Stimulated activated memory B cell treated with anti-CD40 and anti-IgM and Interleukin-4, amounts not matched to agents 10 μg/mL and 1 μg/mL and 100 μg/mL, for 72 hours (primary cell): ENCODE data around the gene KIF21A.
"Not testable (repeated sequence)": the region's sequence is repeated elsewhere in the genome, so short reads cannot be mapped to it uniquely, and the experiment has no call there.

Experiments used
- ATAC-seq: fragments of 150-1000 bp; cut with Tn5 transposase; 2 replicates; pipeline ENCODE4 v1.10.0; 2021
- H3K27ac Mint-ChIP-seq: one replicate; pipeline ENCODE4 v1.8.0; 2022; ENCODE audit warnings: mild to moderate bottlenecking, mixed read lengths
- H3K27me3 Mint-ChIP-seq: one replicate; pipeline ENCODE4 v1.8.0; 2022; ENCODE audit warnings: mixed read lengths
- H3K36me3 Mint-ChIP-seq: one replicate; pipeline ENCODE4 v1.8.0; 2022; ENCODE audit warnings: mixed read lengths
- H3K4me1 Mint-ChIP-seq: one replicate; pipeline ENCODE4 v1.8.0; 2022; ENCODE audit warnings: mixed read lengths
- H3K4me3 Mint-ChIP-seq: one replicate; pipeline ENCODE4 v1.8.0; 2022; ENCODE audit warnings: mild to moderate bottlenecking, moderate library complexity, mixed read lengths
- H3K9me3 Mint-ChIP-seq: one replicate; pipeline ENCODE4 v1.8.0; 2022; ENCODE audit warnings: mixed read lengths

KIF21A gene

GRCh38 chr12:39300799-39301198, 142.1 kb downstream of the KIF21A start:
- Mint-ChIP-seq H3K4me1 (no peaks in the 10 kb centered on the region), H3K27me3 (no peaks in the 10 kb centered on the region), H3K36me3 (peaks cover 17% of the 10 kb centered on the region), H3K9me3 (peaks cover 5% of the 10 kb centered on the region), H3K4me3 (no peak overlapping the region), H3K27ac (no peak overlapping the region)
- no peak for ATAC-seq

- H3K27ac Mint-ChIP-seq: no peak overlapping the region
- peaks cover 6% of the 10 kb centered on the region for H3K36me3 Mint-ChIP-seq
Observed at GRCh38 chr12:39297891-39298290, 145.0 kb downstream of the KIF21A start.

GRCh38 chr12:39296496-39296895, 146.4 kb downstream of the KIF21A start:
- H3K36me3 Mint-ChIP-seq: peaks cover 6% of the 10 kb centered on the region
- H3K27ac Mint-ChIP-seq: no peak overlapping the region
- peaks cover 5% of the 10 kb centered on the region for H3K9me3 Mint-ChIP-seq
- H3K27me3 Mint-ChIP-seq: no peaks in the 10 kb centered on the region
- H3K4me3 Mint-ChIP-seq: no peak overlapping the region
- ATAC-seq: no peak
- no peaks in the 10 kb centered on the region for H3K4me1 Mint-ChIP-seq

More at GRCh38 chr12:39297891-39298290, 145.0 kb downstream of the KIF21A start:
- Mint-ChIP-seq H3K9me3 (peaks cover 5% of the 10 kb centered on the region), H3K27me3 (no peaks in the 10 kb centered on the region), H3K4me3 (no peak overlapping the region), H3K4me1 (no peaks in the 10 kb centered on the region)
- ATAC-seq: no peak

DNA sequence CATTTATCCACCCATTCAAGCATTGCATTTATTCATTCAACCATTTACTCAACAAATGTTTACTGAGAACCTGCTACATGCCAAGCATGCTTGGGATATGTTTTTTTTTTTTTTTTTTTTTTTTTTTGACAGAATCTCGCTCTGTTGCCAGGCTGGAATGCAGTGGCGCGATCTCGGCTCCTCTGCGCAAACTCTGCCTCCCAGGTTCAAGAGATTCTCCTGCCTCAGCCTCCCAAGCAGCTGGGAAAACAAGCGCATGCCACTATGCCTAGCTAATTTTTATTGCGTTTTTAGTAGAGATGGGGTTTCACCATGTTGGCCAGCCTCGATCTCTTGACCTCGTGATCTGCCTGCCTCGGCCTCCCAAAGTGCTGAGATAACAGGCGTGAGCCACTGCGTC, 147.3 kb downstream of the KIF21A start:
- H3K4me1 Mint-ChIP-seq, H3K36me3 Mint-ChIP-seq, H3K4me3 Mint-ChIP-seq, H3K9me3 Mint-ChIP-seq, ATAC-seq, H3K27me3 Mint-ChIP-seq, H3K27ac Mint-ChIP-seq: not testable (repeated sequence)

- Mint-ChIP-seq H3K4me3 (no peak overlapping the region), H3K36me3 (peaks cover 6% of the 10 kb centered on the region), H3K27ac (no peak overlapping the region), H3K4me1 (no peaks in the 10 kb centered on the region), H3K27me3 (no peaks in the 10 kb centered on the region), H3K9me3 (peaks cover 5% of the 10 kb centered on the region)
- ATAC-seq: no peak
Observed at GRCh38 chr12:39294715-39295114, 148.2 kb downstream of the KIF21A start.

DNA sequence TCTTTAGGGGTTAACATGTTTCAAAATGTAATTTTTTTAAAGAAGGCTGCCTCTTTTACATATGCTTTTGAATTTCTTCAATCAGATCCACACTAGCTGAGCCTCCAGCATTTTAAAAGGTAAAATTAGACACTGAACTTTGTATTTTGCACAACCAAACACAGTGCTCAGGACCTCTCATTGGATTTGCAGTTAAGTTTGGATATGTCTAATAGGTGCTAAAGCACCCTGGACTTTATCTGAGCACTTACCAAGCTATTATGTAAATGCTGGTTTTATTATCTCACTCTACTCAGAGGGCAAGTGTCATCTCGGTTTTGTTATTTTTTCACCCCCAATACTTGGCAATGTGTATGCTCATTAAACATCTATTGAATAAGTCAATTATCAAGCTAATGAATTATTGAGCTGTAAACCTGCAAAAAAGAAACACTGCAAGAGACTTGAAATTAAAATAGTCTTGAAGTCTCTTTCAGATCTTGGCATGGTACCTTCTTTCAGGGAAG, 150.7 kb downstream of the KIF21A start:
- H3K36me3 Mint-ChIP-seq: peaks cover 6% of the 10 kb centered on the region
- H3K4me1 Mint-ChIP-seq: no peaks in the 10 kb centered on the region
- peaks cover 10% of the 10 kb centered on the region for H3K27me3 Mint-ChIP-seq
- no peak overlapping the region for H3K27ac Mint-ChIP-seq
- H3K9me3 Mint-ChIP-seq: peaks cover 5% of the 10 kb centered on the region
- no peak overlapping the region for H3K4me3 Mint-ChIP-seq
- ATAC-seq: no peak

- Mint-ChIP-seq H3K4me1 (no peaks in the 10 kb centered on the region), H3K4me3 (no peak overlapping the region), H3K27ac (no peak overlapping the region), H3K27me3 (peaks cover 10% of the 10 kb centered on the region), H3K36me3 (no peaks in the 10 kb centered on the region), H3K9me3 (no peaks in the 10 kb centered on the region)
- no peak for ATAC-seq
Observed at GRCh38 chr12:39287817-39288216, 155.1 kb downstream of the KIF21A start.

DNA sequence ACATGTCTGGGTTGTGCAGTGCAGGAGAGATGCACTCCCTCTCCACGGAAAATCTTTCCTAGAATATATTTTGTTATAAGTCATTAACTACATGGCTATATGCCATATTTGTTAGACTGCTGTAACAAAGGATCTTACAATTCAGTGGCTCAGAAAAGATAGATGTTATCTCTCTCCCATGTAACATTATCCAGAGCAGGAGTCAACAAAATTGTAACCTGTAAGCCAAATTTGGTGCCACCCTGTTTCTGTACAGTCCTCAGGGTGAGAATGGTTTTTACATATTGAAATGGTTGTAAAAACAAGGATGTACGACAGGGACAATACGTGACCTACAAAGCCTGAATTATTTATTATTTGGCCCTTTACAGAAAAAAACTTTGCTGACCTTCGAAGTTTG, 155.5 kb downstream of the KIF21A start:
- ATAC-seq: no peak
- no peaks in the 10 kb centered on the region for H3K9me3 Mint-ChIP-seq
- no peaks in the 10 kb centered on the region for H3K4me1 Mint-ChIP-seq
- H3K27me3 Mint-ChIP-seq: peaks cover 10% of the 10 kb centered on the region
- no peak overlapping the region for H3K4me3 Mint-ChIP-seq
- no peak overlapping the region for H3K27ac Mint-ChIP-seq
- no peaks in the 10 kb centered on the region for H3K36me3 Mint-ChIP-seq

- Mint-ChIP-seq H3K9me3 (no peaks in the 10 kb centered on the region), H3K36me3 (no peaks in the 10 kb centered on the region), H3K4me3 (no peak overlapping the region), H3K27ac (no peak overlapping the region), H3K4me1 (peaks cover under 1% of the 10 kb centered on the region), H3K27me3 (peaks cover 1% of the 10 kb centered on the region)
- ATAC-seq: no peak
Observed at GRCh38 chr12:39278426-39278825, 164.5 kb downstream of the KIF21A start.

DNA sequence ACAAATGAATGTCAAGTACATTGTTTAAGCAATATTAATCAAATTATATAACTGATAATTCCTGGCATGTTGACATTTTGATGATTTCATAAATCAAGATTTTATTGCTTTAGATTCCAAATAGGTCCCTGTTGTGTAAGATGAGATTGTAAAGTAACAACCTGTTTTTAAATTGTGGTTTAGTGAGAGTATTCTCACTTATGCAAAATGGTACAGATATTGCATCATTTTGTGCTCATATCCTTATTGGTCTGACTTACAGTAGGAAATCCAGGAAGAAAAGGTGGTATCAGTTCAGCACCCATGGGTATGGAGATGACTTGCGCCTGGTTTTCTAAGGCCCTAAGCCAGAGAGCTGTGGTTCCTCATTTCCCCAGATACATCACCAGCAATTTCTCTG, 165.5 kb downstream of the KIF21A start:
- Mint-ChIP-seq H3K27me3 (peaks cover 7% of the 10 kb centered on the region), H3K27ac (no peak overlapping the region), H3K36me3 (no peaks in the 10 kb centered on the region), H3K9me3 (no peaks in the 10 kb centered on the region), H3K4me1 (peaks cover 6% of the 10 kb centered on the region), H3K4me3 (no peak overlapping the region)
- no peak for ATAC-seq

DNA sequence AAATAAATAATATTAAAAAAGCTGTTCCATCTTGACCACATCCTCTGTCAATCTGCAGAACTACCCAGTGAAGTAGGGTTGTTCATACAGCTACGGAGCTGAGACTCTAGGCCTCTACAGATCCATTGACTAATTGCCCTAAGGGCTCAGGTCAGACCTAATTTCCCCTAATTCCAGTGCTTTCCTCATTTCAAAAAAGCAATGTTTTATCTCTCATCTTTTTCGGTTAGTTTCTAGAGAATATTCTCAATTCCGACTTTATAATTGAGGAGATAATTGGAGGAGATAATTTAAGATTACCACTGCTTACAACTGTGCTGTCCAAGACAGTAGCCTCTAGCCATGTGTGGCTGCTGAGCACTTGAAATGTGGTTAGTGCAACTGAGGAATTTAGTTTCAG, 167.1 kb downstream of the KIF21A start:
- Mint-ChIP-seq H3K27ac (no peak overlapping the region), H3K4me3 (no peak overlapping the region), H3K4me1 (peaks cover 6% of the 10 kb centered on the region), H3K36me3 (no peaks in the 10 kb centered on the region), H3K27me3 (peaks cover 7% of the 10 kb centered on the region), H3K9me3 (no peaks in the 10 kb centered on the region)
- ATAC-seq: no peak

DNA sequence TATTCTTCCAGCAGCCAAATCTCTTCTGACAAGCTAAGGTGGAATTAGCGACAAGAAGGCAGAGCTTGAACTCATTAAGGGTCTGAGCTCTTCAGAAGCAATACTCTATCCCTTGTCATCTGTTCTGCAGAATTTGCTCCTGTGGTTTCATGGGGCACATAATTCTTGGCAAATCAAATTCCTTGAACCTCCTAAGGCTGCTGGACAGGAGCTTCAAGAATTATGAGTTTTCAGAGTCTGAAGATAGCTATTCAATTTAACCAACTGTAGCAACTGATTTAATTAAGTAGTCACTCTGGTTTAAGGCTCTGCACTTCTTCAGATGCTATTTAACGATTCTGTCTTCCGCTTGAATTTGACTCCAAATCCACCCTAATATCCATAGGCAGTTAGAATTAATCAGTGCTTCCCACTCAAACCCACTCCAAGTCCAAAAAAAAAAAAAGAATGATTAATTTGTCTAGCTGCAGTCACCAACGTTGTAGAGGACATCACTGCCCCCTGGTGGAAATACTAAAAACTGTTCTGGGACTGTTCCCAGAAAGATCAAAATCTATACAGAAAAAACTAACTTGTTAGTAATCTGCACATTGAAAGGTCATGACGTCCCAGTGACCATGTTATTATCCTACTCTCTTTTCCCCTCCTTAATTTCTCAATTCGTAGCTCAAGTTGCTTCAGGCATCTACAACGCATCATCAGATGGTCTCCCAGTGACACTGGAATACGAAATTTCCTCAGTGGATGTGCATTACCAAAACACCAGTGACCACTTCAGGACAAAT, 169.9 kb downstream of the KIF21A start:
- Mint-ChIP-seq H3K27ac (no peak overlapping the region), H3K4me3 (no peak overlapping the region), H3K4me1 (peaks cover 6% of the 10 kb centered on the region), H3K27me3 (peaks cover 7% of the 10 kb centered on the region), H3K9me3 (peaks cover 2% of the 10 kb centered on the region), H3K36me3 (no peaks in the 10 kb centered on the region)
- ATAC-seq: no peak

DNA sequence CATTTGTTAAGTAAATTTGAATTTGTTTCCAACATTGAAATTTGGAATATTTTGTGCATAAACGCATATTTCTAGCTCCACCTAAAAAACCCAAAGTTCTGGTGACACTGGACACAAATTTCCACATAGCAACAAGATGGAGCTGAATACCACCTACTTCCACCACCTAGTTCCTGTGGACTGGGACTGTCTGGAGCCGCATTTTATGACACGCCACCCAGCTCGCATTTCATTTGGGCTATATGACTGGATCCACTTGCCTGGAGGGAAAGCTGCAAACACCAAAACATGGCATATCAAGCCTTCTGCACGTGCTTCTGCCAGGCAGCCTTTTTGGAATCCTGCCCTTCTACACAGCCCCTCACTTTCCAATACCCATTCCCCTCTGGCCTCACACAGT, 173.4 kb downstream of the KIF21A start:
- Mint-ChIP-seq H3K9me3 (peaks cover 2% of the 10 kb centered on the region), H3K4me1 (peaks cover 6% of the 10 kb centered on the region), H3K36me3 (no peaks in the 10 kb centered on the region), H3K27me3 (peaks cover 7% of the 10 kb centered on the region), H3K27ac (no peak overlapping the region), H3K4me3 (no peak overlapping the region)
- no peak for ATAC-seq

GRCh38 chr12:39267886-39268285, 175.0 kb downstream of the KIF21A start:
- H3K4me3 Mint-ChIP-seq: no peak overlapping the region
- no peak for ATAC-seq
- H3K27ac Mint-ChIP-seq: no peak overlapping the region
- H3K27me3 Mint-ChIP-seq: peaks cover under 1% of the 10 kb centered on the region
- no peaks in the 10 kb centered on the region for H3K36me3 Mint-ChIP-seq
- peaks cover 2% of the 10 kb centered on the region for H3K9me3 Mint-ChIP-seq
- H3K4me1 Mint-ChIP-seq: peaks cover under 1% of the 10 kb centered on the region

GRCh38 chr12:39252628-39253027, 190.3 kb downstream of the KIF21A start:
- no peaks in the 10 kb centered on the region for H3K4me1 Mint-ChIP-seq
- no peak for ATAC-seq
- H3K27me3 Mint-ChIP-seq: peaks cover 8% of the 10 kb centered on the region
- no peak overlapping the region for H3K4me3 Mint-ChIP-seq
- H3K9me3 Mint-ChIP-seq: no peaks in the 10 kb centered on the region
- H3K27ac Mint-ChIP-seq: no peak overlapping the region
- no peaks in the 10 kb centered on the region for H3K36me3 Mint-ChIP-seq
